Fibroblast of peridontal ligament (primary cell): Measurements from ENCODE around the gene MAP3K20.
"Not testable (repeated sequence)": the region's sequence is repeated elsewhere in the genome, so short reads cannot be mapped to it uniquely, and the experiment has no call there.

Experiments
- DNase-seq: peaks from one replicate; pipeline ENCODE4 v3.0.0-alpha.2; 2010; ENCODE audit errors: extremely low read depth

MAP3K20 gene

GRCh38 chr2:173122936-173123335 lies 47.3 kb downstream of the MAP3K20 start:
- DNase-seq = no peak

GRCh38 chr2:173124441-173124840 lies 48.8 kb downstream of the MAP3K20 start:
- no peak for DNase-seq

- peak; percentile 66 for DNase-seq
Measured at GRCh38 chr2:173126819-173127218, 51.2 kb downstream of the MAP3K20 start.

GRCh38 chr2:173128132-173128531 lies 52.5 kb downstream of the MAP3K20 start:
- not testable (repeated sequence) for DNase-seq

GRCh38 chr2:173130496-173131465 lies 55.1 kb downstream of the MAP3K20 start:
- DNase-seq = no peak

- DNase-seq = no peak
Measured at GRCh38 chr2:173132531-173132930, 56.9 kb downstream of the MAP3K20 start.

- DNase-seq = peak; percentile 64
Measured at GRCh38 chr2:173134703-173135102, 59.1 kb downstream of the MAP3K20 start.

GRCh38 chr2:173136067-173136466 lies 60.4 kb downstream of the MAP3K20 start:
- DNase-seq = no peak

GRCh38 chr2:173136599-173136998 lies 61.0 kb downstream of the MAP3K20 start:
- DNase-seq = peak; percentile 47

GRCh38 chr2:173137610-173138009 lies 62.0 kb downstream of the MAP3K20 start:
- DNase-seq = no peak

GRCh38 chr2:173138962-173139361 lies 63.3 kb downstream of the MAP3K20 start:
- DNase-seq = no peak

- no peak for DNase-seq
Measured at GRCh38 chr2:173141666-173142065, 66.0 kb downstream of the MAP3K20 start.

GRCh38 chr2:173145454-173145853 lies 69.8 kb downstream of the MAP3K20 start:
- DNase-seq = no peak

- DNase-seq = peak; percentile 54
Measured at GRCh38 chr2:173146590-173146989, 70.9 kb downstream of the MAP3K20 start.

GRCh38 chr2:173148520-173148919 lies 72.9 kb downstream of the MAP3K20 start:
- DNase-seq = no peak

- DNase-seq = no peak
Measured at GRCh38 chr2:173149491-173149890, 73.8 kb downstream of the MAP3K20 start.

GRCh38 chr2:173150087-173150486 lies 74.4 kb downstream of the MAP3K20 start:
- peak; percentile 80 for DNase-seq

GRCh38 chr2:173150963-173151362 lies 75.3 kb downstream of the MAP3K20 start:
- DNase-seq = no peak

GRCh38 chr2:173151671-173152401 lies 76.2 kb downstream of the MAP3K20 start:
- DNase-seq = peak; percentile 59

GRCh38 chr2:173153301-173153885 lies 77.7 kb downstream of the MAP3K20 start:
- DNase-seq = no peak

- DNase-seq = no peak
Measured at GRCh38 chr2:173157676-173158293, 82.1 kb downstream of the MAP3K20 start.
